Measurements from ENCODE around the gene RNF182.

RNF182 gene

DNA sequence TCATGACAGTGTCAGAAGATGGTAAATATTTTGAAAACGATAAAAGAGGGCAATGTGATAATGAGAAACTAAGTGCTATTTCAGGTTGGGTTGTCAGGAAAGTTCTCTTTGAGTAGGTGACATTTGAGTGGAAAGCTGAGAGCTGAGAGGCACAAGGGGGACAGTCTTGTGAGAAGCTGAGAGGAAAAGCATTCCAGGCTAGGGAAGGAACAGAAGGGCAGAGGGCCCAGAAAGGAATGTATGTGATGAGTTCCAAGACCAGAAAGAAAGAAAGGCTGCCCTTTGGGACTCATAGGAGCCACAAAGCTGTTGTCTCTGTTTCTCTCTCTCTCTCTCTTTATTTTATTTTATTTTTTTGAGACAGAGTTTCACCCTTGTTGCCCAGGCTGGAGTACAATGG lies 7.6 kb upstream of the RNF182 start:
- DNase-seq (ENCODE audit: low read depth): no peak

GRCh38 chr6:13918686-13919250 lies 6.0 kb upstream of the RNF182 start:
- DNase-seq (ENCODE audit: low read depth): no peak

- DNase-seq (ENCODE audit: low read depth): no peak
These were observed 4.9 kb upstream of the RNF182 start for GRCh38 chr6:13919861-13920260.

- DNase-seq (ENCODE audit: low read depth): no peak
These were observed 4.2 kb upstream of the RNF182 start for GRCh38 chr6:13920552-13920951.

- DNase-seq (ENCODE audit: low read depth): no peak
These were observed 2.0 kb upstream of the RNF182 start for GRCh38 chr6:13922750-13923149.

DNA sequence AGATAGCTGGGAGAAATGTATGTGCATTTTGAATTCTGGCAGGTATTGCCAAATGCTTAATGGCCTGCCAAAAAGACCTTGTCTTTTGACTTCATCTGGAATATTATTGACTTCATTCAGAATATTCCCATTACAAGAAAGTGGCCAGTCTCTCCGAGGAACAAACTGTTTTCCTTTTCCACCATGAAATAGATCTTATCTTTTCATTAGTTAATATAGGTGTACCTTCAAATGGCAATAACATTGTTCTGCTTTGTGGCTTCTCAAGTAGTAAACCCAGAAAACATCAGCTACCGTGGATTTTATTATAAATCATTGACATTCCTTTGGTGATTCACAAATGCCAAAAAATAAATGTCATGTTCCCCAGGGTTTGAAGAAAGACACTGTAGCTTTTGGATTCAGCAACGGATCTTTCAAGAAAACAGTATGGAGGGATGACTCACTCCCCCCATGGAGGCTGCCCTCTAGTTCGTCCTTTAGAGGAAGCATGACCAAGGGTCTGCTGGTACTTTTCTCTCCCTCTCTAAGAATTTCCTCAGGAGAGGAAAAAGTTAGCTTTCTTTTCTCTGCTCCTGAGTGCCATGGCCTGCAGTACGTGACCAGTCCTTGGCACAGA lies 1.1 kb upstream of the RNF182 start:
- DNase-seq (ENCODE audit: low read depth): no peak

DNA sequence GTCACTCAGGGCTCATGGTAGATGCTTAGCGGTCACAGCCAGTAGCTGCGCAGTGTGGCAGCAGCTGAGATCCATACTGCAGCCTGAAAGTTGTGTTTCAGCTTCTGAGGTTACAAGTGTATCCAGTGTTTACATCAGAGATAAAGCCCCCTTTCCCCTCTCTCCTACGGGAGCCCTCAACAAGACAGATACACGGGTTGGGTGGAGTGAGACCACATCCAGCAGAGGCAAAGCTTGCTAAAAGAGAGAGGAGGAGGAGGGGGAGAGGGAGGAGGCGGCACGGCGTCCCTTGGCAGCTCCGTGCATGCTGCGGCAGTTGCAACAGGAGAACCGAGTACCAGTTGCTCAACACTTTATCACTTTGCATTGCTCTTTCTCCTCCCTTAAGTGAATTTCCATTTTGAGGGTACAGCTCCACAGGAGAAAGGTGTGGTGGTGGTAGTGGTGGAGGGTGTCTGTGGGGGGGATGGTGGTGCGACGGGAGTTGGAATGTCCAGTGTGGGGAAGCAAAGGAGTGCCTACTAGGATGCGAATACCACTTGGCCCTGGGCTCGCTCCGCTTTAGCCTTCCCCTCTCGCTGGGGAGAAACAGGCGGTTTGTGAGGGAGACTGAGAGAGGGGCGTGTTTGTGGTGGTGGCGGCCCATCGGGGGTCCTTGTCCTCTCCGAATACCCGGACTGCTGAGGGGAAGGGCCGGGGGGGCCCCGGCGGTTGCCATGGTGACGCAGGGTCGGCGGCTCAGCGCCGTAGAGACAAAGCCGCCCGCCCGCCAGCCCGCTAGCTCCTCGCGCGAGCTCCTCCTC lies 405 bp upstream of the RNF182 start:
- no peak for DNase-seq (ENCODE audit: low read depth)

DNA sequence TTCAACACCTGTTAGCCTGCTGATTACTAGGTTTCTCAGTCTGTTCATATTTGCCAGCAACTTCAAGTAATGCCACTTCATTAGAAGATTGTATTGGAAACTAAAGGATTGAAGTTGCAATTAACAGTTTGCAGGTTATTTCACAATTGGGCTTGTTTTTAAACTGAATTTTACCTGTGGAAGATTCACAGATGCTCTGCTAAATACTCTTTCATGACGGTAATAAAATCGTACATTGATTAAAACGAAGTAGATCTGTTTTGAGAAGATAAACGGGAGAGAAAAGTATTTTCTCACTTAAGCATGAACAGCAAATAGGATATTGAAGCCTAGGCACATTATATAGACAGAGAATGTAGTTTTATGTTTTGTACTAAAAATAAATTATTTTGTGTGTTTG lies 1.6 kb downstream of the RNF182 start:
- no peak for DNase-seq (ENCODE audit: low read depth)

DNA sequence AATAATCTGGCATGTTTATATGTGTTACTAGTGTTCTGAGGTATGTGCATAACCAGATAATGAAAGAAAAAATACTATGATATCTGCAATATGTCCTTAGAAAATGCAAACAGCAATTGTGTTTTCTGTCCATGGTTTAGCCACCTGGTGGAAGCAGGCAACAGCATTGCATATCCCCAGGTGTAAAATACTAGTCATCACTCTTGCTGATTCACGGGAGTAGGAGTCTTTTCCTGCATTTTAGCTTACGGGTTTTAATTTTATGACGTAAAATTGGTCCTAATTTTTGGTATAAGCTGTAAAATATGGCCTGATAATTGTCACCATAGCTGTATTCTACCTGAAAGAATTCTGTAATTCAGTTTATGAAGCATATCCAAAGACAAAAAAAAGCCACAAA lies 2.5 kb downstream of the RNF182 start:
- no peak for DNase-seq (ENCODE audit: low read depth)

GRCh38 chr6:13929196-13929595 lies 4.4 kb downstream of the RNF182 start:
- no peak for DNase-seq (ENCODE audit: low read depth)

GRCh38 chr6:13931797-13932402 lies 7.1 kb downstream of the RNF182 start:
- no peak for DNase-seq (ENCODE audit: low read depth)

- DNase-seq (ENCODE audit: low read depth): no peak
These were observed 8.0 kb downstream of the RNF182 start for GRCh38 chr6:13932785-13933184.

GRCh38 chr6:13934721-13935120 lies 10.0 kb downstream of the RNF182 start:
- DNase-seq (ENCODE audit: low read depth): no peak

DNA sequence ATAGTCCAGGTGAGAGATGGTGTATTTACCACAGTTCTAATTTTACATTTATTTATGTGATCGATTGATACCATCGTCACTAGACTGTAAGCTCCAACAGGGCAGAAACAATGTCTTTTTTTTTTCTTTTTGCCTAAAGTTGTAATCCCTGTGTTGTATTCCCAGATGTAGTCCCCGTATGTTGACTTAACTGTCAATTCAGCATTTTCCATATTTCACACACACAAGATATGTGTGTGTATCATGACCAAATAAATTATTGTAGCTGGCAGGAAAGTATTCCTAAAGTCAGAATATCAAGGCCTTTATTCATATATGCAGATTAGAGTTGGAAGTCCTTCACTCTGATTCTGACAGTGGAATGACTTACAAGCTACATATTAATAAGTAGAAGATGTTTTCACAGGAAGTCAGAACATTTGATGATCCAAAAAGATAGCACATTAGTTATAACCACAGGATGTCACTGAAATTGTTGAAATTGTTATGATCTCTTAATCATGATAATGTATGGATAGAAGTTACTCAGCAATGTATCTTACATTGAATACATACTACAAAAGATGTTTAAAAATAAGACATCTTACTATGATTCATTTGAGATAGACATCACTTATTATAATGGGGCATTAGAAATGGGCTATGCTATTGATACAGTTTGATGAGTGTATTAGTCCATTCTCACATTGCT lies 10.6 kb downstream of the RNF182 start:
- no peak for DNase-seq (ENCODE audit: low read depth)

GRCh38 chr6:13935881-13936261 lies 11.1 kb downstream of the RNF182 start:
- peak; percentile 49 for DNase-seq (ENCODE audit: low read depth)

- no peak for DNase-seq (ENCODE audit: low read depth)
These were observed 17.1 kb downstream of the RNF182 start for GRCh38 chr6:13941902-13942301.

DNA sequence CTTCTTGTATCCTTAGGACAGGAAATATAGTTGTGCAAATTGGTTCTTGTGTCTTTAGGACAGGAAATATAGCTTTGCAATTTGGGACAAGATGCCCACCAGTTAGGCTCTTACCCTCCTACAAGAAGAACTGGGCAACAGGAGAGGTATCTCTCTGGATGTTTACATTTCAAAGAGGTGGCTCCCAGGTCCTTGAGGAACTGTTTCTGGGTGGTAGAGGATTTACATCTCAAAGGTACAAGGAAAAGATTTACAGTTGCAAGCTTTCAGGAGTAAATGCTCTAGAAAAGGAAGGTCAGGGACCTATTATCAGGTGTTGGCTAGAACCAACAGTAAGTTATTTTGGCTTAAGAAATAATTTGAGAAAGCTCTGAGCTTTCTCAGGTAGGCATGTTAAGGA lies 19.2 kb downstream of the RNF182 start:
- DNase-seq (ENCODE audit: low read depth): no peak

DNA sequence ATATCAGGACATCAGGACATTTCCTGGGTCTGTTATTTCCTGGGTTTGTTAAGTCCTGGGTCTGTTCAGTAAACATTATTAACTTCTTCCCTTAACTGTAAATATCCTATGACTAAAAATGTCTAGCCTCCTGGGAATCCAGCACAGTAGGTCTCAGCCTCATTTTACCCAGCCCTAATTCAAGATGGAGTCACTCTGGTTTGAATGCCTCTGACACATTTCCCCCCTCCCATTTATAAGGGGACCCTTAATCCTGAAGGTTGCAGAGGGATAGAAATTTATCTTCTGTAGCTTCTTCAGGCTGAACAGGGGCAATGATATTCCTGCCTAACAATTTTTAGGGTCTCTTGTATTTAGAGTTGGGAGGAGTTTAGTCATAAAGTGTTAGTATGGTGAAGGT lies 21.8 kb downstream of the RNF182 start:
- no peak for DNase-seq (ENCODE audit: low read depth)

- no peak for DNase-seq (ENCODE audit: low read depth)
These were observed 22.9 kb downstream of the RNF182 start for GRCh38 chr6:13947611-13948178.

- DNase-seq (ENCODE audit: low read depth): no peak
These were observed 27.3 kb downstream of the RNF182 start for GRCh38 chr6:13952101-13952500.

DNA sequence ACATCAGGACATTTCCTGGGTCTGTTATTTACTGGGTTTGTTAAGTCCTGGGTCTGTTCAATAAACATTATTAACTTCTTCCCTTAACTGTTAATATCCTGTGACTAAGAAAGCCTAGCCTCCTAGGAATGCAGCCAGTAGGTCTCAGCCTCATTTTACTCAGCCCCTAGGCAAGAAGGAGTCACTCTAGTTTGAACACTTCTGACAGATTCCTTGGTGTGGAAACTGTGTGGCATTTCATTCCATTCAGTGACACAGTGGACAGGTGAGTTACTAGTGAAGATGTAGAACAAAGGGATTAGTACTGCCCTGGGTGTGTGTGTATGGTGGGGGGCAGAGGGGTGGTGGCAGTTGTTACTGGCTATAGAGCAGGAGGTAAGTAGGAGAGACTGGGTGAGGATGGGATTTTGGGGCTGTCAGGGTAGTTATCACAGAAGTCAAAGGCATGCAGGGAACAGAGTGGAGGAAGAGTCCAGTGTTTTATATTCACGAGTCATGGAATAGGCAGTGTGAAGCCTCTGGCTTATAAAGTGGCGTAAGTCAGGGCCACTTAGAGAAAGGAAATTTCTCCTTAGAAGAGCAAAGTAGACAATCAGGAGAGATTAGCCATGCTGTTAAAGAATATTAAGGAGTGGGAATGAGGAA lies 28.4 kb downstream of the RNF182 start:
- DNase-seq (ENCODE audit: low read depth): no peak
